WTC11 (cell line): Measurements from ENCODE around the gene AKR1E2. TPM values are rescaled to one million over a fixed set of nuclear protein-coding genes. Genes with fewer than 3 reads are reported as not detected.

Source experiments
- ATAC-seq: fragments of 200-7000 bp; cut with Tn5 transposase; 2 replicates; pipeline ENCODE4 v1.10.0; 2021; ENCODE audit warnings: mild to moderate bottlenecking, moderate library complexity
- CTCF ChIA-PET: fragments of 300-600 bp; sonication (Branson Sonifier 250); formaldehyde crosslinking; loops from one replicate; lab custom pipeline; 2021; ENCODE audit warnings: antibody characterized with exemption; lab: Charles Lee
- POLR2A ChIA-PET: fragments of 350-600 bp; sonication (Branson Sonifier 250); formaldehyde crosslinking; loops from one replicate; lab custom pipeline; 2021; ENCODE audit warnings: antibody characterized with exemption; lab: Charles Lee
- DNase-seq: peaks from one replicate; pipeline ENCODE4 v3.0.0; 2021; ENCODE audit warnings: low spot score
- H3K27ac Mint-ChIP-seq: 2 replicates; pipeline ENCODE4 v1.8.0; 2021; ENCODE audit warnings: mixed read lengths
- H3K27me3 Mint-ChIP-seq: 2 replicates; pipeline ENCODE4 v1.8.0; 2021; ENCODE audit warnings: low read depth, mild to moderate bottlenecking, moderate library complexity, mixed read lengths
- H3K36me3 Mint-ChIP-seq: 2 replicates; pipeline ENCODE4 v1.8.0; 2021; ENCODE audit warnings: mixed read lengths
- H3K4me1 Mint-ChIP-seq: 2 replicates; pipeline ENCODE4 v1.8.0; 2022; ENCODE audit warnings: mixed read lengths
- H3K4me3 Mint-ChIP-seq: 2 replicates; pipeline ENCODE4 v1.8.0; 2021; ENCODE audit warnings: mild to moderate bottlenecking, moderate library complexity, mixed read lengths
- H3K9me3 Mint-ChIP-seq: 2 replicates; pipeline ENCODE4 v1.8.0; 2021; ENCODE audit warnings: mixed read lengths
- ARID4B ChIP-seq: sonication (generic); formaldehyde crosslinking; IDR thresholded peaks from 2 replicates; pipeline ENCODE4 v1.8.0; 2023; ENCODE audit warnings: missing genetic modification reagents, mild to moderate bottlenecking, borderline replicate concordance
- E2F4 ChIP-seq: sonication (generic); formaldehyde crosslinking; IDR thresholded peaks from 2 replicates; pipeline ENCODE4 v1.8.1; 2022; ENCODE audit warnings: low read depth, mild to moderate bottlenecking, moderate library complexity, missing genetic modification reagents, borderline replicate concordance
- FOXJ3 ChIP-seq: sonication (generic); formaldehyde crosslinking; IDR thresholded peaks from 2 replicates; pipeline ENCODE4 v1.9.0; 2021; ENCODE audit warnings: missing genetic modification reagents, mild to moderate bottlenecking, borderline replicate concordance
- GTF2I ChIP-seq: fragments of 250-450 bp; sonication (Bioruptor Pico); conservative IDR thresholded peaks from 2 replicates; pipeline ENCODE4 v1.4.0; 2021; ENCODE audit warnings: mild to moderate bottlenecking
- IRF1 ChIP-seq: sonication (generic); formaldehyde crosslinking; IDR thresholded peaks from 2 replicates; pipeline ENCODE4 v1.8.0; 2023; ENCODE audit warnings: missing genetic modification reagents
- MAX ChIP-seq: sonication (generic); formaldehyde crosslinking; IDR thresholded peaks from 2 replicates; pipeline ENCODE4 v1.8.0; 2022; ENCODE audit warnings: mild to moderate bottlenecking, missing genetic modification reagents
- MXD4 ChIP-seq: fragments of 250-450 bp; sonication (Bioruptor Pico); IDR thresholded peaks from 2 replicates; pipeline ENCODE4 v1.8.0; 2021; ENCODE audit warnings: mild to moderate bottlenecking, moderate library complexity, borderline replicate concordance
- MYBL2 ChIP-seq: sonication (generic); formaldehyde crosslinking; IDR thresholded peaks from 2 replicates; pipeline ENCODE4 v1.8.1; 2023; ENCODE audit warnings: mild to moderate bottlenecking, moderate library complexity, missing genetic modification reagents
- NR1H2 ChIP-seq: sonication (generic); formaldehyde crosslinking; IDR thresholded peaks from 2 replicates; pipeline ENCODE4 v1.9.0; 2021; ENCODE audit warnings: mild to moderate bottlenecking, moderate library complexity, missing genetic modification reagents
- NR3C1 ChIP-seq: sonication (generic); formaldehyde crosslinking; conservative IDR thresholded peaks from 2 replicates; pipeline ENCODE4 v1.8.1; 2023; ENCODE audit warnings: low read depth, mild to moderate bottlenecking, missing genetic modification reagents
- SMAD3 ChIP-seq: sonication (generic); formaldehyde crosslinking; IDR thresholded peaks from 2 replicates; pipeline ENCODE4 v1.8.0; 2022; ENCODE audit warnings: missing genetic modification reagents, mild to moderate bottlenecking, borderline replicate concordance
- SOX15 ChIP-seq: fragments of 250-450 bp; sonication (Bioruptor Pico); IDR thresholded peaks from 2 replicates; pipeline ENCODE4 v1.9.0; 2021; ENCODE audit warnings: mild to moderate bottlenecking
- SP1 ChIP-seq: sonication (generic); formaldehyde crosslinking; conservative IDR thresholded peaks from 2 replicates; pipeline ENCODE4 v1.8.1; 2022; ENCODE audit warnings: missing genetic modification reagents
- ZMAT4 ChIP-seq: fragments of 250-450 bp; sonication (Bioruptor Pico); IDR thresholded peaks from 2 replicates; pipeline ENCODE4 v1.9.0; 2021; ENCODE audit warnings: mild to moderate bottlenecking
- ZNF121 ChIP-seq: sonication (generic); formaldehyde crosslinking; IDR thresholded peaks from 2 replicates; pipeline ENCODE4 v1.8.0; 2023; ENCODE audit warnings: missing genetic modification reagents
- ZNF232 ChIP-seq: sonication (generic); formaldehyde crosslinking; IDR thresholded peaks from 2 replicates; pipeline ENCODE4 v1.8.0; 2022; ENCODE audit warnings: mild to moderate bottlenecking, missing genetic modification reagents
- ZNF281 ChIP-seq: sonication (generic); formaldehyde crosslinking; IDR thresholded peaks from 2 replicates; pipeline ENCODE4 v1.8.0; 2023; ENCODE audit warnings: mild to moderate bottlenecking, missing genetic modification reagents
- ZNF532 ChIP-seq: fragments of 250-450 bp; sonication (Bioruptor Pico); IDR thresholded peaks from 2 replicates; pipeline ENCODE4 v1.9.0; 2021; ENCODE audit warnings: mild to moderate bottlenecking, borderline replicate concordance
- total RNA-seq: library from RNA; stranded (reverse); gene quantifications from 3 replicates; pipeline ENCODE4 v1.2.3, GENCODE V29; 2021

Gene AKR1E2
- total RNA-seq, 1 experiment from 2014 or later: 1.7 TPM

GRCh38 chr10:4845766-4846165, 19.8 kb downstream of the AKR1E2 start:
- TF ChIP-seq MAX (CRISPR knock-in tag): no peak
- TF ChIP-seq NR1H2 (CRISPR knock-in tag): no peak
- no peak for TF ChIP-seq ARID4B
- Mint-ChIP-seq H3K4me3 (no peak overlapping the region), H3K27ac (no peak overlapping the region), H3K27me3 (no peaks in the 10 kb centered on the region), H3K9me3 (peaks cover 10% of the 10 kb centered on the region), H3K4me1 (peaks cover 9% of the 10 kb centered on the region), H3K36me3 (peaks cover 34% of the 10 kb centered on the region)
- ChIA-PET POLR2A (no interaction called here), CTCF (no interaction called here)
- ATAC-seq (no peak), DNase-seq (no peak)

- Mint-ChIP-seq H3K9me3 (peaks cover 10% of the 10 kb centered on the region), H3K27me3 (no peaks in the 10 kb centered on the region), H3K36me3 (peaks cover 34% of the 10 kb centered on the region), H3K4me1 (peaks cover 9% of the 10 kb centered on the region), H3K4me3 (no peak overlapping the region), H3K27ac (no peak overlapping the region)
- DNase-seq: no peak
- no peak for ATAC-seq
- TF ChIP-seq ZMAT4 (CRISPR knock-in tag) (no peak), ZNF121 (CRISPR knock-in tag) (no peak), MXD4 (CRISPR knock-in tag) (no peak), ZNF532 (CRISPR knock-in tag) (no peak), SMAD3 (no peak), ZNF232 (CRISPR knock-in tag) (no peak), IRF1 (CRISPR knock-in tag) (no peak), SP1 (CRISPR knock-in tag) (no peak), SOX15 (CRISPR knock-in tag) (no peak), E2F4 (CRISPR knock-in tag) (no peak), ZNF281 (CRISPR knock-in tag) (no peak), NR1H2 (CRISPR knock-in tag) (no peak), GTF2I (CRISPR knock-in tag) (no peak), MYBL2 (CRISPR knock-in tag) (no peak), NR3C1 (no peak), FOXJ3 (CRISPR knock-in tag) (no peak)
- TF ChIP-seq, all 79 proteins: peak for 0
- CTCF ChIA-PET: no interaction called here
- POLR2A ChIA-PET: no interaction called here
Measured at GRCh38 chr10:4846775-4847174, 20.8 kb downstream of the AKR1E2 start.
